Activated CD8-positive, alpha-beta memory T cell treated with anti-CD3 and anti-CD28 coated beads, Interleukin-2, amount 50 U/mL, for 1 hour (primary cell): ENCODE data around the gene CHRNA5.
"Not testable (repeated sequence)": the region's sequence is repeated elsewhere in the genome, so short reads cannot be mapped to it uniquely, and the experiment has no call there.

Experiments
- DNase-seq: peaks from one replicate; pipeline ENCODE4 v3.0.0-alpha.2; 2020; ENCODE audit errors: extremely low read depth

Gene CHRNA5

DNA sequence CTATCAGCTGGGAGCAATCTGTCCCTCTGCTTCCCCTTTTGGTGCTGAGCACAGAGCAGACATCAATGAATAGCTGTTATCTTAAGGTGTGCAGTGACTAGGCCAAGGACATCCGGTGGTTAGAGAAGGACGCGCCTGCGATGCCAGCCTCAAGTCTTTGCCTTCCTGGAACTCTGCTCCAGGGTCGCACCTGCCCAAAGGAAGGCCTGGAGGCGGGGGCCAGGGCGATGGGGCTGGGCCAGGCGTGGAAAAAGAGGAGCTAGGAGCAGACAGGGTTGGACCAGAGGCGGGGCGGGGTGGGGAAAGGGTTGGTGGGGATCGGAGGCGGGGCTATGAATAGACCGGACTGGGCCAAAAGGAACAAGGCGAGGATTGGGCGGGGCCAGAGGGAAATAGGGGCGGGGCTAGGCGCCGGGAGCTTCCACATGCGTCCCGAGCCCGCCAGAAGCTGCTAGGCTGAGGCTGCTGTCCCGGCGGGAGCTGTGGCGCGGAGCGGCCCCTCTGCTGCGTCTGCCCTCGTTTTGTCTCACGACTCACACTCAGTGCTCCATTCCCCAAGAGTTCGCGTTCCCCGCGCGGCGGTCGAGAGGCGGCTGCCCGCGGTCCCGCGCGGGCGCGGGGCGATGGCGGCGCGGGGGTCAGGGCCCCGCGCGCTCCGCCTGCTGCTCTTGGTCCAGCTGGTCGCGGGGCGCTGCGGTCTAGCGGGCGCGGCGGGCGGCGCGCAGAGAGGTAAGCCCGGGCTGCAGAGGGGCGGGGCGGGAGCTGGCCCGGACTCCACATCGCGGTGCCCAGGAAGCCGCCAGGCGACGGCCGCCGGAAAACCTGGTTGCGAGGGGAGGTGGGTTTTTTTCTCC lies at the start of gene CHRNA5:
TSS of gene CHRNA5 (plus strand) at position 424 of the 854 bp plus-strand sequence. CDS start at position 624, 200 bp downstream.
- DNase-seq = no peak

DNA sequence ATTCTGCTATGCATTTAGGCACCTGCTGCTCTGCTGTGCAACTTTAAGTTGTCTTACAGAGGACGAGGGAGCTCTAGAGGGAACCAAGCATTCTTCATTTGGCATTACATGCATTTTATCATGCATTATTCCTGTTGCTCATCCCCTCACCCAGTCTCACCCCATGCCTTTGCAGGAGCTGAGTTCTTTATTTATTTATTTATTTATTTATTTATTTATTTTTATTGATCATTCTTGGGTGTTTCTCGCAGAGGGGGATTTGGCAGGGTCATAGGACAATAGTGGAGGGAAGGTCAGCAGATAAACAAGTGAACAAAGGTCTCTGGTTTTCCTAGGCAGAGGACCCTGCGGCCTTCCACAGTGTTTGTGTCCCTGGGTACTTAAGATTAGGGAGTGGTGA lies 45.3 kb upstream of the CHRNA5 start:
- not testable (repeated sequence) for DNase-seq

DNA sequence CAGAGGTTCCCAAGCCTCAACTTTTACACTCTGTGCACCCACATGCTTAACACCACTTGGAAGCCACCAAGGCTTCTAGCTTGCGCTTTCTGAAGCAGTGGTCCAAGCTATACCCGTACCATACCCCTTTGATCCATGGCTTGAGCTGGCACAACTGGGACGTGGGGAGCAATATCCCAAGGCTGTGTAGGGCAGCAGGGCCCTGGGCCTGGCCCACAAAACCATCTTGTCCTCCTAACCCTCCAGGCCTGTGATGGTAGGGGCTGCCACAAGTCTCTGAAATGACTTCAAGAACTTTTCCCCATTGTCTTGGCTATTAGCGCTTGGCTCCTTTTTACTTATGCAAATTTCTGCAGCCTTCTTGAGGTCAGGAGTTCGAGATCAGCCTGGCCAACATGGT lies 41.1 kb upstream of the CHRNA5 start:
- no peak for DNase-seq

DNA sequence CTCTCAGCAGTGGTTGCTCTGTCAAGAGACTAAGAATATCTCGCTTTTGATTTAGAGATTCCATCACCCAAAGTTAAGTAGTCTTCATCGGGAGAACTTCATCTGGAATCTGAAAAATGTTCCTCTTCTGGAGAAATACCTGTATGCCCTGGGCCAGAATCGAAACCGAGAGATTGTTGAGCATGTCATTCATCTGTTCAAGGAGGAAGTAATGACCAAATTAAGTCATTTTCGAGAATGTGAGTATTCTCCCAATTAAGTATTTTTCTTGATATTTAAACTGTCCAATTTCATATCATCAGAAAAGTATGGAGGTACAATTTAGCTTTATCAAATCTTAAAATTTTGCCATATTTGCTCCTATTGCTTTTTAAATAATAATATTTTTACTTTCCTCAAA lies 38.0 kb upstream of the CHRNA5 start:
- DNase-seq = no peak

DNA sequence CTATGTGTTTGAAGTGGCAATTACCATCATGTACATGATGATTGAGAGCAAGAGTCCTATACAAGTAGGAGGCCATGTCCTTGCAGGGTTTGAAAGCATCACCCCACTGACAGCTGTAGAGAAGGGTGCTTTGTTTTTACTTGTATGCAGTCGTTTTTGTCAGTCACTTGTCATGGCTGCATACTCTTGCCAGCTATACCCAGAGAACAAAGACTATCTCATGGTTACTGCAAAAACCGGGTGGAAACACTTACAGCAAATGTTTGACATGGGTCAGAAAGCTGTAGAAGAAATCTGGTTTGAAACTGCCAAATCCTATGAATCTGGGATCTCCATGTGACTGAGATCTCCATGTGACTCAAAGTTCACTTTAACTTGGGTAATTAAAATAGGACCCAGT lies 32.0 kb upstream of the CHRNA5 start:
- no peak for DNase-seq

DNA sequence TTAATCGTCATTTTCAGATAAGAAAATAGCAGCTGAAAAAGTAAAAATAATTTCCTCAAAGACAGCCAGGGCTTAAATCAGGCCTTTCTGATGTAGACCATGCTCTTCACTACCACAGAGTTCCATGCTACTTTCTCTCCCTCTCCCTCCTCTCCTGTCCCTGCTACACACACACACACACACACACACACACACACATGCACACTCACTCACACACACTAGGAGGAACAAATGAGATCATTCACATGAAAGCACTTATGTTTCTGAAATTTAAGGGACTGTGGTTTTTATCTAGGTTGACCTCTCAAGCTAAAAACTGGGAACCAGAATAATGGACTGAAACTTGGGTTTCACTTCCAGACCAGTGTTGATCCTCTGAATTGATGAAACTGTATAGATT lies 29.2 kb upstream of the CHRNA5 start:
- DNase-seq = no peak

DNA sequence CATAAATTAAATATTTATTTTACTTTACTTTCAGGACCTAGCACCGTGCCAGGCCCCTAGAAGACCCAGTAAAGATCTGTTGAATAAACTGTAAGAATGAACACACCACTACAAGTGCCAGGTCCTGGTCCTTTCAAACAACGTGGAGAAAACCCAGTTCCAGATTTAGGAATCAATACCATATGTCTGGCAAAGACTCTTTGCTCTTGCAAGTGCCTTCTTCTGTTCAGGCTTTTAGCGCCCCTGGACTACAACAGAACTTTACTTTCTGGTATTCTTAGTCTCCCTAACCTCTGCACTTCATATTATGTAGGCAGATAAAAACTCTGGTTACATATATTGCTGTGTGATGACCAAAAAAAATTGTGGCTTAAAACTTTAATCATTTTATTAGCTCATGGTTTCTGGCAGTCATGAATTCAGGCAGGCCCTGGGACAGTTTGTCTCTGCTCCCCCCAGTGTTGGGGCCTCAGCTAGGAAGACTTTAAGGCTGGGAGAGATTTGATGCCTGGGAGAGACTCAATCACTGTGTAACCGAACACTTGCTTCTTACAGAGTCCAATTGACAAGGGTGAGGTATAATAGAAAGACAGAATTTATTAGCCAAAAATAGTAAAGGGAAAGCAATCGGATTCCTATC lies 27.9 kb upstream of the CHRNA5 start:
- no peak for DNase-seq

DNA sequence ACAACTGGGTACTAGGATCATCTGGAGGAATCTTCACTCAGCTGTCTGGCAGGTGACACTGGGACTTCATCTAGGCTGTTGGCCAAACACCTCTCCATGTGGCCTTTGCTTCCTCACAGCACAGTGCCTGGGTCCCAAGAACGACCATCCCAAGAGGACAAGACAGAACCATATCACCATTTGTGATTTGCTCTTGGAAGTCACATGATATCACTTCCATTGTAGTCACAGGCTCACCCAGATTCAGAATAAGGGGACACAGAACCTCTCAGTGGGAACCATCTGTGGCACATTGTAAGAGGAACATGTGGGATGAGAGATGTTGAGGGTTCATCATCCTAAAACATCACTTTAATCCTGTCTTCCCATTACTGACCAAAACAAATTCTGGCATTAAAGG lies 27.0 kb upstream of the CHRNA5 start:
- DNase-seq = no peak

DNA sequence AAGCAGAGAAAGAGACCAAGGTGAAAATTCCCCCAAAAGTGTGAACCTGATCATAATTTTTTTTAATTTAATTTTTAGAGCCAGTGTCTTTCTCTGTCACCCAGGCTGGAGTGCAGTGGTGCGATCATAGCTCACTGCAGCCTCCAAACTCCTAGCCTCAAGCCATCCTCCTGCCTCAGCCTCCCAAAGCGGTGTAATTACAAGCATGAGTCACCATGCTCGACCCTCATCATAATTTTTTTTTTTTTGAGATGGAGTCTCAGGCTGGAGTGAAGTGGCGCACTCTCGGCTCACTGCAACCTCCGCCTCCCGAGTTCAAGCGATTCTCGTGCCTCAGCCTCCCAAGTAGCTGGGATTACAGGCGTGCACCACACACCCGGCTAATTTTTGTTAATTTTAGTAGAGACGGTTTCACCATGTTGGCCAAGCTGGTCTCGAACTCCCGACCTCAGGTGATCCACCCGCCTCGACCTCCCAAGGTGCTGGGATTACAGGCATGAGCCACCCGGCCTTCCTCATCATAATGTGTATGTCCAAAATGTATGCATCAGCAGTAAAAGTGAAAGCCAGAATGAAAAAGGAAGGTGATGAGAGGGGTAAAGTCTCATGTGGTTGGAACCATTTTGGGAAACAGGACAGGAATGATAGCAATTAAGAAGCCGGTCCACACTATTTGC lies 25.7 kb upstream of the CHRNA5 start:
- DNase-seq = not testable (repeated sequence)

DNA sequence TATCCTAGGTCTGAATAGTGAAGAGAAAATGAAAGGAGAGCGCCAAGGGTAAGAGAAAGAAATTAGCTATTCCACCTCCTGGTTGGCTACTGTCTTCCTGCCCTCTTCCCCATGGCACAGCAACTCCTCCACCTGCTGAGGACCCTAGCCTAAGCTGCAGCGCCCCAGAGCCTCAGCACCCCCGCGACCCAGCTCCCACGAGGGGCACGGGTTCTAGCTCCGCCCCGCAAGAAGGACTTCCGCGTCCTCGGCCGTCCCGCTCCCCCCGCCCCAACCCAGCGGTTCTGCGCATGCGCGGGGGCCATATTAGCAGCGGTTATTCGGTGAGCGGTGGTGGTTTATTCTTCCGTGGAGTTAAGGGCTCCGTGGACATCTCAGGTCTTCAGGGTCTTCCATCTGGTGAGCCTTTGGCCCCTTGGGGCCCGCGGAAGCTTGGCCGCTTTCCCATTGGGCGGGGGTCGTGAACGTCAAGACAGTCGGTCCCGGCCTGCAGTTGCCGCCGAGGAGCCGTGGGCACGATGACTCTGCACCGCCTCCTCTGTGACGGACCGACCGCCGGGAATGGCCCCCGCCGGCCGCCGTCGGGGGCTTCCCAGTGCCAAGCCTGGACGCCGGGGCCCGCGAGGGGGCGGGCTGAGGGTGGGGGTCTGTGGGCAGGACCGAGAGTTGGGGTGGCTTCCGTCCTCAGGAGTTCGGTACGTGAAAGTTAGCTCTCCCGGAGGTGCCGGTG lies 25.0 kb upstream of the CHRNA5 start, which contains the start of gene PSMA4:
TSS of gene PSMA4 (plus strand) at position 304 of the 730 bp plus-strand sequence. CDS start 1,484 bp downstream, outside the sequence.
- DNase-seq = peak; percentile 88

DNA sequence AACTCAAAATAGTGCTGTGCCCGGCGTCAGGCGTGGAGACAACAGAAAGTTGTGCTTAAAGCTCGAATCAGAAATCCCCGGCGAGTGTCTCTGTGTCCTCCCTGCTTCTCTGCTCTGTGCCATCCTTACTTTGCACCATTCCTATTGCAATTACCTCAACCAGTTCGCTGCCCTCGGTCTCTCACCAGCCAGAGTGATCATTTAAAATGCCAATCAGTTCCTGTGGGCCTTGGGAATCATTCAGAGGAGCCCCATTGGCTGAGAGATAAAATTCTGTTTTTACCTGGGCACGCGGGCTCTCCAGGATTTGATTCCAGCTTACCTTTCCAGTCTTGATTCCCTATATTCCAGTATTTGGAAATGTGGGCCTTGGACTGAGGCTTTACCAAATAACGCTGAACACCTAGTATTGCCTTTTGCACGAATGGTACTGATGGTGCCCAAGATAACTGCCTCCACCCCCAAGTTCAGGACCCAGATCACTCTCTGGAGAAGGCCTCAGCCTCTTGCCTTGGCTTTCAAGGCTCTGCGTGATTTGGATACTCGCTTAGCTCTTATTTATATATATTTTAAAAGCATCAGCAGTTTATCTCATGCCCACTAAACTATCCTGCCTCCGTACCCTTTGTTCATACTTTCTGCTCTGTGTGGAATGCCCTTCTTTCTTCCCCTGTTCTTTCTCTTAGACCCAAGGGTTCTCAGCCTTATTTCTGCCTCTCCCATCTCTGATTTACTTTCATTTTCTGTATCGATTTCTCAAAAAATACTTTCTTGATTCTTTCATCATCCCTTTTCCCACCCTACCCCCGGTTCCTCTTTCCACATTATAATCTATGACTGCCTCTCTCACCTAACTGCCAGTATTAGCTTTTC lies 24.2 kb upstream of the CHRNA5 start:
- no peak for DNase-seq

DNA sequence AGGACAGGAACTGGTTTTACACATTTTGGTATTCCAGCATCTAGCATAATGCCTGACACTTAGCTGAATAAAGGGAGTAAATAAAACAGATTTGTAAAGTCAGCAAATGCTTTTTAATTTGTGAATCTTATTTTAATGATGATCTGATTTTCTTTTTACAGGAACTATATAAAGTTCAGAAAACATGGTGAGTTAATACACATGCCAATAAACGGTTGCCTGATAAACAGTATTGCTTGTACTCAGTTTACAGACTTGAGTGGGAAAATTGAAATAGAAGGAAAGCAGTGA lies 23.6 kb upstream of the CHRNA5 start:
- no peak for DNase-seq

DNA sequence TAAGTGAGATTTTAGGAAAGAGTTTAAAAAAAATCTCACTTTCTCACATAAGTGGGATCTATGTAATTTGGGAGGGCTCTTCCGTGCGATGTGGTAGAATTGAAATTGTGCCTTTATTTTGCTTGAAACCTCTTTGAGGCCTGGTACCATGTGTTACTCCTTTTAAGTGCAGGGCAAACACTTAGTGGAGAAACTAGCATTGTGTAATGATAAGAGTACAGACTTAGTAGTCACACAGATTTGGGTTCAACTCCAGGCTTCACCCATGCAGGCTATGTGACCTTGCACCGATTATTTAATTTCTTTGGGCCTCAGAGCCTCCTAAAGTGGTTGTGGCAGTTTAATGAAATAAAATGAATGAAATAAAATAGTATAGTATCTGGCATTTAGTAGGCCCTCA lies 22.7 kb upstream of the CHRNA5 start:
- no peak for DNase-seq

DNA sequence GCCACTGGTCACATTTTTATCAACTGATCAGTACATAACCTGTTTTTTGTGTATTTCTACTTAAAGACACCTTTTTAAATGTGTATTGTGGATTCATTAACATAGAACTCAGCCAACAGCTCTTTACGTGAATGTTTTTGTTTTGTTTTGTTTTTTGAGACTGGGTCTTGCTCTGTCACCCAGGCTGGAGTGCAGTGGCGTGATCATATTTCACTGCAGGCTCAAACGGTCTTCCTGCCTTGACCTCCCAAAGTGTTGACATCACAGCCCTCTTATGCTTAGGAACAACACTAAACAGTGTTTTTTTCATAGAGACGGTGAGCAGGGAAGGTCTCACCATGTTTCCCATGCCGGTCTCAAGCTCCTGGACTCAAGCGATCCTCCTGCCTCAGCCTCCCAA lies 15.1 kb upstream of the CHRNA5 start:
- no peak for DNase-seq

DNA sequence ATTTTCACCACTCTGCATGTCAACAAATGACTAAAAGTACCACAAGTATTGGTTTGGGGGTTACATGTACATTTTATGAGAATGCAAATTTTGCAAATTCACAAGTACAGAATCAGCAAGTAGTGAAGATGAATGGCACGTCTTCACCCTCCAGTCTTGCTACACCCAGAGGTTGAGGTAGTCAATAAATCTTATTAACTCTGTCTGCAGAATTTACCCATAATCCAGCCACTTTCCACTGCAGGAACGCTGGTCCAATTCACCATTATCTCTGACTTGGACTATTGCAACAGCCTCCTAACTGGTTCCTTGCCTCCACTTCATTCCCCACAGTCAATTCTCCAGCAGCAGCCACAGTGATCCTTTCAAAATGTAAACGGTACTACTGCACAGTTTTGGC lies 14.5 kb upstream of the CHRNA5 start:
- no peak for DNase-seq

DNA sequence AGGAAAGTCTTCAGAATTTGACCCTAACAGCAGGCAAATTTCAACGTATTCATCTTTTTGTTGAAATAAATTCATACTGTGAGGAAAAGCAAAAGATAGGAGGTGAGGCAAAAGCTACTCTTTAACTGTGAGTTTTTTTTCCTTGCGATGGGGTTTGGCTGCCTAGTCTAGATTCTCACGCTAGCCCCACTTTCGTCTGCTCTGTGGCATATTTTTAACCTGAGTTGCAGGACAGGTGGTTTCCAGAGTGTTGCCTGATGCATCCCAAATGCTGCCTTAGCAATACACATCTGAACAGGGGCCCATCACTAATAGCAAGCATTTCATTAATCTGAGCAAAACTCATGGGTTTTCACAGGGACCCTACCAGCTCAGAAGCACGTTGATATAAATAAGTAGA lies 13.4 kb upstream of the CHRNA5 start:
- DNase-seq = no peak

DNA sequence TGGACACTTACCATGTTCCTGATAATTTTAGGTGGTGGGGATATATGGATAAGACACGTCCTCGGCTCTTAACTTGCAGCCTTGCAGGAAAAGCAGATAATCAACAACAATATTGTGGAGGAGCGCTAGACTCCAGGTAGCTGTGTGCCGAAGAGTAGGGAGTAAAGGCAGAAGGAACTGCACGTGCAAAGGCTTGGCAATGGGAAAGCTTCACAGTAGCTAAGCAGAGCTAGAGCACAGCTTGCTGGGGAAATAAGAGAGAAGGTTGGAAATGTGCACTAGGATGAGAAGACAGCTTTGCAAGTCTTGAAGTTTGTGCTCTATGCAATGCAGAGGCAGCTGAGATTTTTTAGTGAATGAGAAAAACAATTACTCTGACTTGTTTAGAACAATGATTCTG lies 12.7 kb upstream of the CHRNA5 start:
- DNase-seq = no peak

DNA sequence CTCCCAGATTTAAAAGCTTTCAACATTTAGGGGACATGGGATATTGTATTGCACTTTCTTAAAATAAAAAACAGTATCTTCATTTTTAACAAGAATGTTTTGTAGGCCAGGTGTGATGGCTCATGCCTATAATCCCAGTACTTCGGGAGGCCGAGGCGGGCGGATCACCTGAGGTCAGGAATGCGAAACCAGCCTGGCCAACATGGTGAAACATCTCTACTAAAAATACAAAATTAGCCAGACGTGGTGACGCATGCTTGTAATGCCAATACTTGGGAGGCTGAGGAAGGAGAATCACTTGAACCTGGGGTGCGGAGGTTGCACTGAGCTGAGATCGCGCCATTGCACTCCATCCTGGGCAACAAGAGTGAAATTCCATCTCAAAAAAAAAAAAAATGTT lies 5.1 kb upstream of the CHRNA5 start:
- DNase-seq = not testable (repeated sequence)

DNA sequence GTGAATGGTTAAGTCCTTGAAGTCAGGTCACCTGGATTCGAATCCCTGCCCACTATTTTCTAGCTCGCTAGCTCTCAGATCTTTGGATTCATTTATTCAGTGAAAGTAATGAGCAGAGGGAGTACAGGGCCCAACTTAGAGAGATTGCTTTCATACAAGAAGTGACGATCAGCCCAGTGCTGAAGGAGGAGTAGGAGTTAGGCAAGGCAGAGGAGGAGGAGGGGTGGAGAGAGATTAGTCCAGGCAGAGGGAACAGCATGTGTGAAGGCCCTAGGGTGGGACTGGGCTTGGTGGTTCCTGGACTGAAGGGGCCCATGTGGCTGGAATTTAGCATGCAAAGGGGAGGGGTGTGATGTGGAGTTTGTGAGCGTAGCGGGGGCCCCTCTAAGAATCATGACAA lies 3.8 kb upstream of the CHRNA5 start:
- no peak for DNase-seq

DNA sequence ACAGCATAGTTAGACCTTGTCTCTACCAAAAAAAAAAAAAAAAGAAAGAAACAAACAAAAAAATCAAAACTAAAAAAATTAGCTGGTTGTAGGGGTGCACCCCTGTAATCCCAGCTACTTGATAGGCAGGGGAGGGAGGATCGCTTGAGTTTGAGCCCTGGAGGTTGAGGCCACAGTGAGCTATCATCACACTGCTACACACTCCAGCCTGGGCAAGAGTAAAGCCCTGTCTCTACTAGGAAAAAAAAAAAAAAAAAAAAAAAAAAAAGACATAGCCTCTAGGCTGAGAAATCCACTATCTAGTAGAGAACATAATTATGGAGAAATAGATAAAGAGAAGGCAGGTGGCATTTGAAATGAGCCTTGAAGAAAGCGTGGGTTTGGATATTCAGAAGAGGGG lies 2.2 kb upstream of the CHRNA5 start:
- DNase-seq = no peak

DNA sequence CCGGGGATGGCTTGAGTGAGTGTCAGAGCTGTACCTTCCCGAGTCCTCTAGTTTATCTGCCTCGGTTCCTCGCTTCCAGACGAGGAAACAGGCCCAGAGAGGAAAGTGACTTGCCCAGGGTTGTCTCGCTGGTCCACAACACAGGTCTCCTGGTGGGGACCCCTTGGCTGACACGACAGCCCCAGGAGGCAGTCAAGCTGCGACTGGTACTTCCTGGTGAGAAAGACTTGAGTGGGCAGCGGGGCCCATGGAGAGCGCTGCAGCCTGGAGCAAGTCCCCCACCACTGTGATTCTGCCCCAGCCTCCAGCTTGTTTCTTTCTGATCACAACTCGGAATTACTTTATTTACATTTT lies 600 bp upstream of the CHRNA5 start:
- DNase-seq = no peak
